Stimulated activated CD8-positive, alpha-beta memory T cell treated with anti-CD3 and anti-CD28 coated beads, Interleukin-15, amount 100 ng/mL, for 24 hours (primary cell): ENCODE results near the gene BNC2.

ENCODE experiments used
- DNase-seq: peaks from one replicate; pipeline ENCODE4 v3.0.0-alpha.2; 2020; ENCODE audit warnings: low read depth

Gene BNC2

DNA sequence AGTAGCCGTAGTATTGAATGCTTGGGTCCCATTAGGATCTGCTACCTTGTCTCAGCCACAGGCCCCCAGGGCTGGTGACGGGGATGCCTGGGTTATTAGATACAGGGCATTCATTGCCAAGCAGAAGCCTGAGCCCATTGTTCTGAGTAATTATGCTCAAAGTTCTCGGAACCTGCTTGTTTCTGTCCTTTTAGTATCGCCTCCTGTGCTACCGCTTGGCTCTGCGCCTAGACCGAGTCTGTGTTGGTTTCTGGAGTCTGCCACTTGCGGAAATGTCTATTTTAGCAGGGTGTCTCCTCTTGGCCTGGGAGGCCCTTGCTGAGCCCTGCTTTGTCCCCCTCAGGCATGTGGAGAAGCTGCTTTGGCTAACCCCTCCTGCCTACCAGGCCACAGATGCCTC lies 506.1 kb downstream of the BNC2 start:
- no peak for DNase-seq

DNA sequence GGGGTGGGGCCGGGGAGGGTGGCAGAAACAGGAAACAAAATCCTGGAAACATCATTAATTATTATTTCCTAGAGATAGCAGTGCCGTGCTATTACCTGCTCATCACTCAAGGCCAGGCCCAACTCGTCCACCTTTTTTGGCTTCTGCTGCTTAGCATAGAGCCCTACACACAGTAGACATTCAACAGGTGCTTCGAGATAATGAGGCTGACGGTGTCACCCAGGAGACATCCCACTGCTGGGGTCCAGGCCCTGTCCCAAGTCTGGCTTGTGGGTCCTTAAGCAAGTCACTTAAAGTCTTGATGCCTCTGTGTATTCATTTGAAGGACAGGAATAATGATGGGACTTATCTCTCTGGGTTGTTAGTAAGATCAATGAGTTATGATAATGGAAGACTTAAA lies 506.6 kb downstream of the BNC2 start:
- no peak for DNase-seq

DNA sequence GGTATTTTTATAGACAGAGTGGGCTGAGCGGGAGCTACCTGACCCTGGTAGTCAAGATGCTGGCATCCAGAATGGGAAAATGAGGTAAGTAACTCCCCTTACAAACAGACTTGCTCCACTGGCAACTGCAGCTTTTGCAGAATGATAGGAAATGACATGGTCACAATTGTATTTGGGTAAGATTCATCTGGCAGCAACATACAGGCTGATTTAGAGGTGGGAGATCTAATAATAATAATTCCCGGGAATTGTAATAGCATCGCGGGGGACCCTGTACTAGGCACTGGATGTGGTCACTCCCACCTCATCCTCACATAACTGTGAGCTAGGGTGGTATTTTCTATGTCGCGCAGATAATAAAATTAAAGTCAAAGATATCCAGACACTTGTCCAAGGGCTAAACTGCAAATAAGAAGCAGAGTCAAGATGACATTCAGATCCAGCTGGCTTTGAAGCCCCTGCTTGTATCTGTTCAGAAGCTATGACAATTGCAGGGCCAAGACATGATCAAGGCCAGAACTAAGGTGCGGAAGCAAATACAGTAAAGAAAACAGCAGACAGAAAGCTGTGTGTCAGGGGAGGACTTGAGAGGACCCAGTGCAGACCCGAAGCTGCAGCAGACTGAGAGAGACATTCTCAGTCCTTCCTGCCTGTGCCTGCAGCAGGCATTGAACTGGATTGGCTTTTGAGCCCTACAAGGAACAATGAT lies 507.2 kb downstream of the BNC2 start:
- DNase-seq, result no peak

DNA sequence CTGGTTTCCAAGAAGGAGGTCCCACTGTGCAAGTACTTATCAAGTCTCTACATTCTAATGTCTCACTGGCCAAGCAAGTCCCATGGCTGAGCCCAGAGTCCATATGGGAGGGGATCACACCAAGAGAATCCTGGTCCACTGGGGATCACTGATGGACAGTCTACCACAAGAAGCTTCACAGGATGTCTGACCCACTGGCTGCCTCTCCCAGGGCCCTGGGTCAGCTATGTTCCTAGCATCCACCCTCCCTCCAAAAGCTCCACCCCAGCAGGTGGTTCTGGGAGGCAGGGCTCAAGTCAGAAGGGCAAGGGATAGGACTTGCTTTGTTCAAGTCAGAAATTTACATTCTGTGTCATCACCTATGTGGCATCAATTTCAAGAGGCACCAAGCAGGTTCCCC lies 508.5 kb downstream of the BNC2 start:
- DNase-seq, result no peak

DNA sequence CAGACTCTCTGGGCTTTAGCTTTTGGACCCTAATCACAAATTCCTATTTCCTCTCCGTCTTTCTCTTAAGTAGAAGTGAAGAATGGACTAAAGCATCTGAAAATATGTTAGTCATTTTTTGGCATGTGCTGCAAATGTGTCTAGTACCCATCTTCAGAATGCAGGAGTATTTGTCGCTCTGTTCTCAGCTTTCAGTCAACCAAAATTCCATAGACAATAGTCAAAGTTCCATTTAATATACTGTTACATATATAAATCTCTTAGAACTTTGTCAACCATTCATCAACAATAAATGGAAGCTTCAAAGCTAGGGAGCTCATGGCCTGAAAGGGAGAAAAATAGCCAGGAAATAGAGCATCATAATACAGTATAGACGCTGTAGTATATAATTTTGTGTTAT lies 509.4 kb downstream of the BNC2 start:
- DNase-seq, result no peak

DNA sequence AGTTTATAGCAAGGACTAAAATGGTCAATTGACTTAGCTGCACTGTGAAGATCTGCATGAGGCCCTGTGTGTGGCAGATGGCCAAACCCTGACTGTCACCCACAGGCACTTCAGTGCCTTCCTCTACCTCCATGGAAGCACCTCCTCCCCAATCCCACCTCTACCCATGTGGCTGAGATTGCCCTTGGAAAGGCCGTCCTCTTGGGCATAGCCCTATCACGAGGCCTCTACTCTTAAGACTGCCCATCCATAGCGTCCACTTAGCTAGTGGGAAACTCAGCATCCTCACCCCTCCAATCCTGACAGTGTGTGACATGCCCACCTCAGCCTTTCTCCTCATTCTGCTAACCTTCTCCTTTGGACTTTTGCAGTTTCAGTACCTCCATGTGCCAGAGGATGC lies 510.2 kb downstream of the BNC2 start:
- DNase-seq, result no peak
